T-cell (primary cell): ENCODE results near the gene WDR72. TPM values are rescaled to one million over a fixed set of nuclear protein-coding genes. Genes with fewer than 3 reads are reported as not detected.

Source experiments
- ATAC-seq, 4 experiments: fragments of 200-7000 bp in 3 of 4; fragments of 150-1000 bp in 1 of 4; cut with Tn5 transposase; replicated peaks in 1 of 4; 1 replicate in 3 of 4; 2 replicates in 1 of 4; pipeline ENCODE4 v1.10.0; 2021; ENCODE audit warnings: moderate library complexity in 3 of 4, mild to moderate bottlenecking in 2 of 4, moderate number of reproducible peaks in 1 of 4
- CTCF ChIA-PET, 2 donors: fragments of 300-600 bp; sonication (Branson Sonifier 250); formaldehyde crosslinking; loops; one replicate each; lab custom pipeline; 2022; ENCODE audit warnings: antibody characterized with exemption in 2 of 2; lab: Charles Lee
- POLR2A ChIA-PET, 2 donors: fragments of 300-600 bp; sonication (Branson Sonifier 250); formaldehyde crosslinking; loops; one replicate each; lab custom pipeline; 2022; ENCODE audit warnings: antibody characterized with exemption in 2 of 2; lab: Charles Lee
- DNase-seq, 35 experiments: peaks; one replicate each; pipeline versions ENCODE4 v3.0.0 to v3.0.0-alpha.2; 2013 to 2023
- H3K27ac ChIP-seq: one replicate; pipeline ENCODE4 v1.5.1; 2013; ENCODE audit warnings: low read length
- H3K27me3 ChIP-seq, 2 experiments: replicated peaks in 1 of 2; 1 replicate in 1 of 2; 2 replicates in 1 of 2; pipeline versions ENCODE4 v1.6.1 to v1.7.0; 2013; ENCODE audit warnings: low read length in 1 of 2, mixed read lengths in 1 of 2; ENCODE audit not compliant: control insufficient read depth in 2 of 2, insufficient read depth in 2 of 2; ENCODE audit errors: extremely low read depth in 1 of 2
- H3K36me3 ChIP-seq, 2 donors: 1 replicate in 1 of 2; 2 replicates in 1 of 2; pipeline versions ENCODE4 v1.6.1 to v1.7.0; 2013; ENCODE audit warnings: low read length in 1 of 2; ENCODE audit not compliant: control insufficient read depth in 2 of 2, insufficient read depth in 1 of 2; ENCODE audit errors: extremely low read depth in 1 of 2
- H3K4me1 ChIP-seq, 2 experiments: 1 replicate in 1 of 2; 2 replicates in 1 of 2; pipeline versions ENCODE4 v1.6.1 to v1.7.0; 2013; ENCODE audit warnings: low read length in 2 of 2, mixed read lengths in 1 of 2; ENCODE audit not compliant: insufficient read depth in 2 of 2, control insufficient read depth in 1 of 2; ENCODE audit errors: extremely low read depth in 1 of 2
- H3K4me3 ChIP-seq, 2 donors: 1 replicate in 1 of 2; 2 replicates in 1 of 2; pipeline versions ENCODE4 v1.5.1 to v1.7.0; 2013; ENCODE audit warnings: mild to moderate bottlenecking in 2 of 2, low read length in 1 of 2, moderate library complexity in 1 of 2; ENCODE audit not compliant: control insufficient read depth in 1 of 2; ENCODE audit errors: extremely low read depth in 1 of 2
- H3K9me3 ChIP-seq: 2 replicates; pipeline ENCODE4 v1.7.0; 2013
- H3K27ac Mint-ChIP-seq, 2 donors: one replicate each; pipeline ENCODE4 v1.8.0; 2020 to 2021; ENCODE audit warnings: mild to moderate bottlenecking in 2 of 2, mixed read lengths in 2 of 2
- H3K27me3 Mint-ChIP-seq, 2 donors: one replicate each; pipeline ENCODE4 v1.8.0; 2021 to 2022; ENCODE audit warnings: mixed read lengths in 2 of 2
- H3K36me3 Mint-ChIP-seq: one replicate; pipeline ENCODE4 v1.8.0; 2021; ENCODE audit warnings: mixed read lengths
- H3K4me1 Mint-ChIP-seq, 3 donors: one replicate each; pipeline ENCODE4 v1.8.0; 2020 to 2022; ENCODE audit warnings: mixed read lengths in 3 of 3, mild to moderate bottlenecking in 1 of 3
- H3K4me3 Mint-ChIP-seq, 3 donors: one replicate each; pipeline ENCODE4 v1.8.0; 2020 to 2022; ENCODE audit warnings: mild to moderate bottlenecking in 3 of 3, mixed read lengths in 3 of 3, moderate library complexity in 3 of 3
- H3K9me3 Mint-ChIP-seq, 3 donors: one replicate each; pipeline ENCODE4 v1.8.0; 2020 to 2022; ENCODE audit warnings: mixed read lengths in 3 of 3
- WGBS: methylation state at CpG from one replicate; pipeline ENCODE4 v1.1.5; 2013; ENCODE audit warnings: missing lambda C conversion rate; ENCODE audit not compliant: insufficient coverage; 5-methylcytosine and 5-hydroxymethylcytosine counted together
- total RNA-seq, 35 experiments: library from RNA in 6 of 35; stranded (reverse) in 6 of 35; fragments of 120-200 nt in 1 of 35; gene quantifications; one replicate each; pipeline versions ENCODE4 v1.2.1 to v1.2.4 and lab custom pipeline; 2013 to 2026

The WDR72 gene
- total RNA-seq (not detected), total RNA-seq (lab: John Stamatoyannopoulos, UW) (0 to 0.15 (median 0) reads per million in 29 experiments)
- not detected for total RNA-seq (2013)

DNA sequence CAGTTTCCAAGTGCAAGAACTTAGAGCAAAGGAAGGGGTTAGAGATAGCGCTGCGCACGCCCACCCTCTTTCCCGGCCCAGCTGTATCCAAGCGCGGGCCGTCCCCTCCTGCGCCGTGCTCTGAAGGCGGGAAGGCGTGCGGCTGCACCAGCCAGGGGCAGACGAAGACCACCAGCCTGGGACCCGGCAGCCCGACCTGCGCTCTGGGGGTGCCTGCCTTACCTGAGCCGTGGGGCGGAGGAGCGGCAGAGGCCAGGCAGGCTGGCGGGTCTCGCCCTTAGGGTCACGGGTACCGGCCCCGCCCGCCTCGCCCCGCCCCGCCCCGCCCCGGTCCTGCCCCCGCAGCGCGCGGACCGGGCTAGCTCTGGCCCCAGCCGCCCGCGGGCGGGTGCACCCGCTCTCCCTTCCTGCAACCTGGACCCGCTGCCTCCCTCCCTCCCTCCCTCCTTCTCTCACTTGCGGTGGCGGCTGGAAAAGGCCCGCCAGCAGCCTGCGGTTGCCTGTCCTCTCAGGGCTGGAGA lies at the start of gene WDR72:
Gene WDR72, minus strand, starts transcription at position 253 of the 521 bp plus-strand sequence. CDS start 26,514 bp downstream, outside the sequence.
- POLR2A ChIA-PET, result interaction anchor here in 1 of 2 donors (0.6 kb wide), 1 partner anchor 341 kb away, joined by 4 read pairs; no protein-coding TSS in a partner anchor
- Mint-ChIP-seq H3K4me1 (peaks cover 0 to 2% (median 0%) of the 10 kb centered on the region in 3 donors), H3K36me3 (no peaks in the 10 kb centered on the region), H3K9me3 (peaks cover 3 to 11% (median 5%) of the 10 kb centered on the region in 3 donors), H3K27ac (no peak within 1 kb of the TSS), H3K4me3 (no peak within 1 kb of the TSS), H3K27me3 (peaks cover 32 to 51% of the 10 kb centered on the region in 2 donors)
- H3K4me3 ChIP-seq, result no peak within 1 kb of the TSS
- no peaks in the 10 kb centered on the region for H3K4me1 ChIP-seq
- H3K36me3 ChIP-seq, result no peaks in the 10 kb centered on the region
- no peaks in the 10 kb centered on the region for H3K9me3 ChIP-seq
- no peak within 1 kb of the TSS for H3K27ac ChIP-seq
- H3K27me3 ChIP-seq, result peaks cover 2 to 15% of the 10 kb centered on the region in 2 experiments
- ATAC-seq (no peak), DNase-seq (no peak)
- CTCF ChIA-PET, result interaction anchor here in 1 of 2 donors (0.6 kb wide), 1 partner anchor 1349 kb away, joined by 3 read pairs; no protein-coding TSS in a partner anchor
- WGBS, result 12% methylated on average over 18 of the region's 45 CpGs

DNA sequence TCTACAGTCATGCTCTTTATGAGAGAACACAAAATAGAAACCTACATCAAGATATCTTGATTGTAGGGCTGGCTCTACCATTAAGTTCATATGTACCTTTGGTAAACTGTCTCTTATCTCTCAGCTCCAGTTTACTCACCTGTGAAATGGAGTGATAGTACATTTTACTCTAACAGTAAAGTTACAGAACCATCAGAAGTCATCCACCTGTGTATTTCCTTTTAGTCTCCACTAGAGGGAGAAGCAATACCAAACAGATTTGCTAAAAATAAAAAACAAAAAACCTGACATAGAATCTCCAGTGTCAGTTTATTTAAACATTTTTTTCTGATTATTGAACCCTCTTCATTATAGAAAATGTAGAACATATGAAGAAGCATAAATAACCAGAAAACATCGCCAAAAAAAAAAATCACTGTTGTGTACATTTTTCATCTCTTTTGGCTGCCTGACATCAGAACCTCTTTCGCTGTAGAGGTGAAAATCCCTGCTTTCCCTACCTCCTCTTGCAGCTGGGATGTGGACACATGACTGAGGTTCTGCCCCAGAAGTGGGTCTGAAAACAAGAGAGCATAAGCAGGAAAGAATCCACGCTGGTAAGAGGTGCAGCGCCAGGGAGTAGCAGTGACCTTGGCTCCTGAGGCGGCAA lies 48.7 kb upstream of the WDR72 start:
- Mint-ChIP-seq H3K27me3 (no peaks in the 10 kb centered on the region), H3K9me3 (peaks cover 0 to 2% (median 0%) of the 10 kb centered on the region in 3 donors), H3K4me3 (no peak overlapping the region), H3K27ac (no peak overlapping the region), H3K36me3 (no peaks in the 10 kb centered on the region), H3K4me1 (peaks cover 0 to 3% (median 2%) of the 10 kb centered on the region in 3 donors)
- ChIA-PET CTCF (interaction anchor here in 1 of 2 donors (0.5 kb wide), 1 partner anchor 1411 kb away, joined by 4 read pairs; no protein-coding TSS in a partner anchor), POLR2A (no interaction called here)
- WGBS, result 48% methylated on average over 3 of the region's 5 CpGs
- no peaks in the 10 kb centered on the region for H3K9me3 ChIP-seq
- H3K27ac ChIP-seq, result no peak overlapping the region
- no peaks in the 10 kb centered on the region for H3K27me3 ChIP-seq
- H3K4me3 ChIP-seq, result no peak overlapping the region
- no peaks in the 10 kb centered on the region for H3K36me3 ChIP-seq
- DNase-seq (no peak), ATAC-seq (no peak)
- H3K4me1 ChIP-seq, result no peaks in the 10 kb centered on the region

GRCh38 chr15:53807501-53807900 lies 48.0 kb upstream of the WDR72 start:
- Mint-ChIP-seq H3K36me3 (no peaks in the 10 kb centered on the region), H3K4me1 (peaks cover 0 to 3% (median 2%) of the 10 kb centered on the region in 3 donors)
- CTCF ChIA-PET, result no interaction called here

GRCh38 chr15:53802672-53803071 lies 43.2 kb upstream of the WDR72 start:
- Histone ChIP-seq H3K9me3 (no peaks in the 10 kb centered on the region), H3K4me3 (no peak overlapping the region), H3K4me1 (no peaks in the 10 kb centered on the region), H3K36me3 (no peaks in the 10 kb centered on the region), H3K27me3 (no peaks in the 10 kb centered on the region), H3K27ac (no peak overlapping the region)
- ATAC-seq (no peak), DNase-seq (no peak)
- Mint-ChIP-seq H3K27ac (no peak overlapping the region), H3K4me3 (no peak overlapping the region), H3K9me3 (no peaks in the 10 kb centered on the region), H3K36me3 (no peaks in the 10 kb centered on the region), H3K4me1 (no peaks in the 10 kb centered on the region), H3K27me3 (no peaks in the 10 kb centered on the region)
- ChIA-PET CTCF (no interaction called here), POLR2A (no interaction called here)
- no CpG with 5 or more reads among the region's 2 CpGs for WGBS

More at GRCh38 chr15:53807501-53807900, 48.0 kb upstream of the WDR72 start:
- Histone ChIP-seq H3K4me3 (no peak overlapping the region), H3K9me3 (no peaks in the 10 kb centered on the region), H3K27ac (no peak overlapping the region), H3K4me1 (no peaks in the 10 kb centered on the region), H3K27me3 (no peaks in the 10 kb centered on the region), H3K36me3 (no peaks in the 10 kb centered on the region)
- Mint-ChIP-seq H3K27me3 (no peaks in the 10 kb centered on the region), H3K9me3 (peaks cover 0 to 2% (median 0%) of the 10 kb centered on the region in 3 donors), H3K4me3 (no peak overlapping the region), H3K27ac (no peak overlapping the region)
- DNase-seq, result no peak
- ATAC-seq, result no peak
- POLR2A ChIA-PET, result no interaction called here
- WGBS, result no CpG with 5 or more reads among the region's 1 CpG

GRCh38 chr15:53791581-53791980 lies 32.1 kb upstream of the WDR72 start:
- Mint-ChIP-seq H3K4me1 (no peaks in the 10 kb centered on the region), H3K4me3 (no peak overlapping the region), H3K27ac (no peak overlapping the region), H3K27me3 (peaks cover 10 to 12% of the 10 kb centered on the region in 2 donors), H3K36me3 (no peaks in the 10 kb centered on the region), H3K9me3 (peaks cover 0 to 19% (median 0%) of the 10 kb centered on the region in 3 donors)
- ChIA-PET CTCF (no interaction called here), POLR2A (no interaction called here)
- Histone ChIP-seq H3K4me3 (no peak overlapping the region), H3K27ac (no peak overlapping the region), H3K9me3 (no peaks in the 10 kb centered on the region), H3K4me1 (no peaks in the 10 kb centered on the region), H3K36me3 (no peaks in the 10 kb centered on the region), H3K27me3 (no peaks in the 10 kb centered on the region)
- ATAC-seq (no peak), DNase-seq (no peak)
- 93% methylated on average over 3 of the region's 9 CpGs for WGBS

DNA sequence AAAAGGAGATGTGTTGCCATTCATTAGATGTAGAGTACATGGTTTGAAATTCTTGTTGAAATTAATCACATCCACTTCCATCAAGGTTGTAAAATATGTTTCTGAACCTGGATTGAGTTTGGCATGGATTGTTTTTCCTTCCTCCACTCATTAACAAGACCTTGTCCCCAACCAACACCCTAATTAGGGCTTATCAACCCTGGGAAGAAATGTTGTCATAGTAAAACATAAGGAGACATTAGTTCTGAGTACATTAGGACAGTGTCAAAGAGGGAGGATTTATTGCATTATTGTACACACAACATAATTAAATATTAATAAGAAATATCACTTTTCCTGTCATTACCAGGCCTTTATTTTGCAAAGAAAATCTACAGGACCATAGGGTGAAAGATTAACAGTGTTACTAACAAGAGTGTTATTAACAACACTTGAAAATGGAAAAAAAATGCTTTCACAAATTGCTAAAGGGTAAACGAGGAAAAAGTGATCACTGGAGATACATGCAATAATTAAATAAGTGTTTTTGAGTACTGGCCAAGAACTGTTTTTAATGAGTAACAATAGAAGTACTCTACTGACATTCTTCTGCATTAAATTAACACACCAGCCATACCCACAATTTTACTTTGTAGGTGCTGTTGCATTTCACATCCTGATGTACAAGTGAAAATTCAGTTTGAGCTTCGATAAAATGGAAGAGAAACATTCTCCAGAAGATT lies 30.4 kb upstream of the WDR72 start:
- no peak for DNase-seq
- ATAC-seq, result no peak
- Histone ChIP-seq H3K9me3 (no peaks in the 10 kb centered on the region), H3K4me1 (no peaks in the 10 kb centered on the region), H3K4me3 (no peak overlapping the region), H3K36me3 (no peaks in the 10 kb centered on the region), H3K27me3 (no peaks in the 10 kb centered on the region), H3K27ac (no peak overlapping the region)
- Mint-ChIP-seq H3K4me3 (no peak overlapping the region), H3K9me3 (peaks cover 0 to 26% (median 0%) of the 10 kb centered on the region in 3 donors), H3K27ac (no peak overlapping the region), H3K27me3 (peaks cover 10 to 16% of the 10 kb centered on the region in 2 donors), H3K36me3 (no peaks in the 10 kb centered on the region), H3K4me1 (no peaks in the 10 kb centered on the region)
- WGBS, result no CpG with 5 or more reads among the region's 2 CpGs
- POLR2A ChIA-PET, result no interaction called here
- CTCF ChIA-PET, result no interaction called here
